ENCODE measurements around the gene ENO2.
"Not testable (repeated sequence)": the region's sequence is repeated elsewhere in the genome, so short reads cannot be mapped to it uniquely, and the experiment has no call there.

The ENO2 gene

GRCh38 chr12:6886206-6886999, 28.0 kb upstream of the ENO2 start:
- in situ Hi-C loops (cut with MboI; ENCODE audit: low sequenced_read_pairs), result not testable (repeated sequence)

GRCh38 chr12:6887460-6887859, 26.9 kb upstream of the ENO2 start:
- in situ Hi-C loops (cut with MboI; ENCODE audit: low sequenced_read_pairs), result no loop called here

- in situ Hi-C loops (cut with MboI; ENCODE audit: low sequenced_read_pairs), result no loop called here
These were observed 26.0 kb upstream of the ENO2 start for GRCh38 chr12:6888360-6888759.

GRCh38 chr12:6888794-6889193, 25.6 kb upstream of the ENO2 start:
- in situ Hi-C loops (cut with MboI; ENCODE audit: low sequenced_read_pairs), result not testable (repeated sequence)

GRCh38 chr12:6889775-6890573, 24.4 kb upstream of the ENO2 start:
- in situ Hi-C loops (cut with MboI; ENCODE audit: low sequenced_read_pairs), result not testable (repeated sequence)

GRCh38 chr12:6890789-6891645, 23.4 kb upstream of the ENO2 start:
- in situ Hi-C loops (cut with MboI; ENCODE audit: low sequenced_read_pairs), result no loop called here

GRCh38 chr12:6891646-6892001, 22.8 kb upstream of the ENO2 start:
- in situ Hi-C loops (cut with MboI; ENCODE audit: low sequenced_read_pairs), result no loop called here

- in situ Hi-C loops (cut with MboI; ENCODE audit: low sequenced_read_pairs), result not testable (repeated sequence)
These were observed 21.7 kb upstream of the ENO2 start for GRCh38 chr12:6892683-6893082.

GRCh38 chr12:6894321-6894720, 20.1 kb upstream of the ENO2 start:
- in situ Hi-C loops (cut with MboI; ENCODE audit: low sequenced_read_pairs), result no loop called here

- in situ Hi-C loops (cut with MboI; ENCODE audit: low sequenced_read_pairs), result no loop called here
These were observed 17.4 kb upstream of the ENO2 start for GRCh38 chr12:6896846-6897435.

- in situ Hi-C loops (cut with MboI; ENCODE audit: low sequenced_read_pairs), result no loop called here
These were observed 15.0 kb upstream of the ENO2 start for GRCh38 chr12:6899427-6899826.

- in situ Hi-C loops (cut with MboI; ENCODE audit: low sequenced_read_pairs), result no loop called here
These were observed 14.4 kb upstream of the ENO2 start for GRCh38 chr12:6899837-6900519.

- in situ Hi-C loops (cut with MboI; ENCODE audit: low sequenced_read_pairs), result no loop called here
These were observed 11.9 kb upstream of the ENO2 start for GRCh38 chr12:6902448-6902847.

- in situ Hi-C loops (cut with MboI; ENCODE audit: low sequenced_read_pairs), result no loop called here
These were observed 10.7 kb upstream of the ENO2 start for GRCh38 chr12:6903722-6904121.

- in situ Hi-C loops (cut with MboI; ENCODE audit: low sequenced_read_pairs), result no loop called here
These were observed 9.8 kb upstream of the ENO2 start, which contains the start of gene LRRC23 for GRCh38 chr12:6904280-6905276. Gene LRRC23 (plus strand): TSS chr12:6904822. CDS start chr12:6905634, 812 bp downstream.

GRCh38 chr12:6905414-6906040, 8.9 kb upstream of the ENO2 start:
- in situ Hi-C loops (cut with MboI; ENCODE audit: low sequenced_read_pairs), result no loop called here

GRCh38 chr12:6908141-6908540, 6.2 kb upstream of the ENO2 start:
- in situ Hi-C loops (cut with MboI; ENCODE audit: low sequenced_read_pairs), result not testable (repeated sequence)

GRCh38 chr12:6909421-6910145, 4.8 kb upstream of the ENO2 start:
- in situ Hi-C loops (cut with MboI; ENCODE audit: low sequenced_read_pairs), result no loop called here

All from HL-60/S4 (cell line).